K562 (cell line): Measurements from ENCODE around the gene ST7. TPM values are rescaled to one million over a fixed set of nuclear protein-coding genes. Genes with fewer than 3 reads are reported as not detected.

Source experiments
- ARID1B ChIP-seq: fragments of 450-650 bp; IDR thresholded peaks from 2 replicates; pipeline ENCODE4 v1.6.1; 2016; ENCODE audit warnings: antibody characterized with exemption, mild to moderate bottlenecking, inconsistent platforms
- ATF6 ChIP-seq: sonication (generic); formaldehyde crosslinking; IDR thresholded peaks from 2 replicates; pipeline ENCODE4 v1.4.0; 2020; ENCODE audit warnings: mild to moderate bottlenecking, missing genetic modification reagents
- BCL6 ChIP-seq: fragments of 250-450 bp; sonication (Bioruptor Pico); IDR thresholded peaks from 2 replicates; pipeline ENCODE4 v1.4.0; 2020
- CTCF ChIP-seq, 3 experiments: IDR thresholded peaks in 2 of 3; conservative IDR thresholded peaks in 1 of 3; 2 replicates each; pipeline ENCODE4 v1.5.1; 2011 to 2012; ENCODE audit warnings: low read length in 3 of 3, mild to moderate bottlenecking in 3 of 3, control low read depth in 2 of 3, improper control_type of control experiment in 1 of 3, inconsistent platforms in 1 of 3, low read depth in 1 of 3, mixed read lengths in 1 of 3, moderate library complexity in 1 of 3; ENCODE audit not compliant: insufficient read depth in 2 of 3
- CXXC5 ChIP-seq: fragments of 250-450 bp; sonication (Bioruptor Pico); IDR thresholded peaks from 2 replicates; pipeline ENCODE4 v1.8.0; 2022; ENCODE audit warnings: inconsistent platforms, mild to moderate bottlenecking, moderate library complexity
- ELF4 ChIP-seq: fragments of 450-650 bp; formaldehyde crosslinking; IDR thresholded peaks from 2 replicates; pipeline ENCODE4 v1.4.0; 2022; ENCODE audit warnings: missing genetic modification characterization
- ESRRA ChIP-seq: fragments of 450-650 bp; IDR thresholded peaks from 2 replicates; pipeline ENCODE4 v1.6.1; 2014; ENCODE audit warnings: low read depth, mild to moderate bottlenecking, moderate library complexity, borderline replicate concordance
- HNRNPK ChIP-seq: fragments of 200-400 bp; formaldehyde crosslinking; IDR thresholded peaks from one replicate; pipeline ENCODE4 v1.6.1; 2018; ENCODE audit warnings: mild to moderate bottlenecking, low read depth, low read length; ENCODE audit not compliant: poor library complexity, severe bottlenecking
- HOMEZ ChIP-seq: fragments of 250-450 bp; sonication (Bioruptor Pico); IDR thresholded peaks from 2 replicates; pipeline ENCODE4 v1.4.0; 2020; ENCODE audit warnings: mild to moderate bottlenecking, moderate library complexity
- JUND ChIP-seq, 2 experiments: IDR thresholded peaks; 2 replicates in 1 of 2; 3 replicates in 1 of 2; pipeline ENCODE4 v1.6.1; 2011; ENCODE audit warnings: borderline replicate concordance in 2 of 2, low read depth in 2 of 2, low read length in 2 of 2, improper control_type of control experiment in 1 of 2, missing biosample characterization in 1 of 2, missing genetic modification characterization in 1 of 2, missing genetic modification reagents in 1 of 2
- MCM2 ChIP-seq: fragments of 450-650 bp; IDR thresholded peaks from 2 replicates; pipeline ENCODE4 v1.6.1; 2017; ENCODE audit warnings: low read depth, mild to moderate bottlenecking
- NCOA2 ChIP-seq, 2 experiments: fragments of 450-650 bp; IDR thresholded peaks; 2 replicates each; pipeline ENCODE4 v1.6.1; 2018; ENCODE audit warnings: mild to moderate bottlenecking in 2 of 2, moderate library complexity in 1 of 2; ENCODE audit not compliant: partially characterized antibody in 2 of 2
- NONO ChIP-seq, 2 experiments: fragments of 200-400 bp in 1 of 2; fragments of 450-650 bp in 1 of 2; formaldehyde crosslinking in 1 of 2; IDR thresholded peaks; 2 replicates each; pipeline ENCODE4 v1.6.1; 2017; ENCODE audit warnings: low read depth in 2 of 2, mild to moderate bottlenecking in 2 of 2, moderate library complexity in 2 of 2, low read length in 1 of 2
- NR2C1 ChIP-seq, 2 experiments: fragments of 450-650 bp; IDR thresholded peaks; 2 replicates each; pipeline ENCODE4 v1.6.1; 2017; ENCODE audit warnings: mild to moderate bottlenecking in 2 of 2, antibody characterized with exemption in 1 of 2, inconsistent platforms in 1 of 2, missing compliant biosample characterization in 1 of 2, missing genetic modification characterization in 1 of 2
- NR2C2 ChIP-seq, 2 experiments: fragments of 200-800 bp in 1 of 2; sonication (Bioruptor generic) in 1 of 2; sonication (generic) in 1 of 2; formaldehyde crosslinking in 1 of 2; IDR thresholded peaks; 2 replicates each; pipeline versions ENCODE4 v1.6.1 to v1.8.0; 2016 to 2022; ENCODE audit warnings: mild to moderate bottlenecking in 1 of 2, missing compliant biosample characterization in 1 of 2, missing genetic modification characterization in 1 of 2, missing genetic modification reagents in 1 of 2
- SIN3B ChIP-seq: fragments of 450-650 bp; IDR thresholded peaks from 2 replicates; pipeline ENCODE4 v1.6.1; 2017; ENCODE audit warnings: low read depth, mild to moderate bottlenecking, moderate library complexity
- ZBTB1 ChIP-seq: sonication (generic); formaldehyde crosslinking; IDR thresholded peaks from 2 replicates; pipeline ENCODE4 v1.8.1; 2023; ENCODE audit warnings: missing genetic modification reagents, low read depth, mild to moderate bottlenecking, borderline replicate concordance
- ZBTB17 ChIP-seq: fragments of 450-650 bp; formaldehyde crosslinking; IDR thresholded peaks from 2 replicates; pipeline ENCODE4 v1.4.0; 2020; ENCODE audit warnings: mild to moderate bottlenecking
- ZNF449 ChIP-seq: fragments of 250-450 bp; sonication (Bioruptor Pico); IDR thresholded peaks from 2 replicates; pipeline ENCODE4 v1.8.0; 2022; ENCODE audit warnings: moderate library complexity, mild to moderate bottlenecking, inconsistent platforms
- polyA plus RNA-seq, 8 experiments: library from polyadenylated mRNA; depleted of rRNA in 4 of 8; stranded (reverse) in 5 of 8; unstranded in 3 of 8; fragments of >200 nt; fragmentation: Nextera tagmentation in 2 of 8; fragmentation: Illumina TruSeq in 1 of 8; extraction: Ambion mirVana in 2 of 8; extraction: Trizol in 1 of 8; gene quantifications; 2 replicates each; pipeline versions ENCODE4 v1.2.1 to v1.2.3, GENCODE V29; 2011 to 2014; ENCODE audit warnings: inconsistent platforms in 1 of 8, missing spikeins in 1 of 8
- total RNA-seq, 7 experiments: library from RNA; depleted of rRNA in 6 of 7; stranded (reverse); fragments of >200 nt in 6 of 7; fragmentation: Illumina TruSeq in 2 of 7; extraction: Trizol in 2 of 7; gene quantifications; 2 replicates each; pipeline versions ENCODE4 v1.2.1 to v1.2.3, GENCODE V29; 2011 to 2021; ENCODE audit warnings: low replicate concordance in 1 of 7

Gene ST7
- total and polyA plus RNA-seq, 9 of the 15 experiments (the other 6 are each of a cell fraction or from before 2014, with no cell fraction given) = 23.9 to 56.3 (median 36.9) TPM

- TF ChIP-seq CTCF (IDR thresholded peaks at IDR 0.05 in 2 of 3, conservative IDR thresholded peaks at IDR 0.05 in 1 of 3; ENCODE audit: insufficient read depth in 2 of 3, low read depth in 1 of 3, low read length in 3 of 3) (peak in 1 of 3 experiments; percentile 16; a peak in 1 of 6 replicates), ARID1B (peak; percentile 86), ZNF449 (CRISPR knock-in tag) (no peak), SIN3B (no peak), NONO (IDR thresholded peaks at IDR 0.05; ENCODE audit: low read depth in 2 of 2, low read length in 1 of 2) (no peak), ATF6 (CRISPR knock-in tag) (0 out of 2 replicates have a peak, but pooled peaks have one; percentile 42), BCL6 (CRISPR knock-in tag) (no peak), ZBTB1 (CRISPR knock-in tag) (0 out of 2 replicates have a peak, but pooled peaks have one; percentile 46), JUND (IDR thresholded peaks at IDR 0.05; ENCODE audit: borderline replicate concordance, low read depth, low read length) (peak; percentile 95), JUND (tag; IDR thresholded peaks at IDR 0.05; ENCODE audit: borderline replicate concordance, low read depth, low read length) (peak; percentile 97), ESRRA (peak; percentile 99), HOMEZ (no peak), NCOA2 (IDR thresholded peaks at IDR 0.05; ENCODE audit: partially characterized antibody in 2 of 2) (peak in 1 of 2 experiments; percentile 55), ZBTB17 (CRISPR knock-in tag) (no peak), ELF4 (CRISPR knock-in tag) (no peak), NR2C2 (CRISPR knock-in tag; IDR thresholded peaks at IDR 0.05) (peak; percentile 70; the same call in 1 of the 2 replicates), NR2C2 (tag; IDR thresholded peaks at IDR 0.05) (peak; percentile 95), NR2C1 (IDR thresholded peaks at IDR 0.05) (peak; percentile 83), NR2C1 (tag; IDR thresholded peaks at IDR 0.05) (peak; percentile 94), HNRNPK (no peak), CXXC5 (CRISPR knock-in tag) (no peak), MCM2 (no peak)
These were observed 171.4 kb downstream of the ST7 start (continued) for GRCh38 chr7:117124591-117125220.
